ENCODE data around the gene SEMA6B.

SEMA6B gene

GRCh38 chr19:4493104-4493928 is 66.2 kb downstream of the SEMA6B start:
- Mint-ChIP-seq H3K4me3 (no peak overlapping the region), H3K36me3 (peaks cover 4% of the 10 kb centered on the region), H3K27me3 (no peaks in the 10 kb centered on the region), H3K27ac (no peak overlapping the region), H3K9me3 (no peaks in the 10 kb centered on the region), H3K4me1 (no peaks in the 10 kb centered on the region)

Measured in activated naive CD4-positive, alpha-beta T cell treated with anti-CD3 and anti-CD28 coated beads, Interleukin-2, amount 50 U/mL, for 24 hours (primary cell).